HEK293 (cell line): Measurements from ENCODE around the gene NMB.

ENCODE experiments used
- CTCF ChIA-PET: fragments of 350-600 bp; formaldehyde crosslinking; extraction: SDS; loops from one replicate; lab custom pipeline; 2021; ENCODE audit warnings: antibody characterized with exemption; lab: Yijun Ruan, JAX
- POLR2A ChIA-PET: fragments of 300-600 bp; formaldehyde crosslinking; extraction: SDS; loops from one replicate; lab custom pipeline; 2020; ENCODE audit warnings: antibody characterized with exemption, inconsistent platforms; lab: Yijun Ruan, JAX
- H3K27ac ChIP-seq: fragments of 200-500 bp; sonication (Bioruptor generic); 2 replicates; pipeline ENCODE4 v1.5.1; 2014; ENCODE audit warnings: low read depth, low read length, control low read depth, inconsistent platforms; ENCODE audit errors: extremely low read depth
- H3K36me3 ChIP-seq, 2 experiments: fragments of 200-500 bp in 1 of 2; sonication (Bioruptor generic) in 1 of 2; 1 replicate in 1 of 2; 2 replicates in 1 of 2; pipeline ENCODE4 v1.5.1; 2014 to 2017; ENCODE audit warnings: inconsistent platforms in 2 of 2, low read length in 2 of 2; ENCODE audit not compliant: control insufficient read depth in 2 of 2, insufficient read depth in 1 of 2
- H3K4me1 ChIP-seq: fragments of 200-500 bp; sonication (Bioruptor generic); 2 replicates; pipeline ENCODE4 v1.5.1; 2014; ENCODE audit warnings: mild to moderate bottlenecking, low read length, inconsistent platforms; ENCODE audit not compliant: control insufficient read depth, insufficient read depth
- H3K4me3 ChIP-seq: 2 replicates; pipeline ENCODE4 v1.5.1; 2011; ENCODE audit warnings: low read depth, mild to moderate bottlenecking, control low read depth, low read length, moderate library complexity
- H3K9me3 ChIP-seq: fragments of 200-500 bp; sonication (Bioruptor generic); 2 replicates; pipeline ENCODE4 v1.5.1; 2014; ENCODE audit warnings: low read depth, low read length, inconsistent platforms; ENCODE audit not compliant: control insufficient read depth, insufficient read depth
- HOXD13 ChIP-seq: sonication (generic); formaldehyde crosslinking; IDR thresholded peaks from 2 replicates; pipeline ENCODE4 v1.8.0; 2022; ENCODE audit warnings: missing genetic modification reagents, borderline replicate concordance
- KLF16 ChIP-seq: fragments of 450-650 bp; formaldehyde crosslinking; IDR thresholded peaks from 2 replicates; pipeline ENCODE4 v1.5.1; 2017; ENCODE audit warnings: missing biosample characterization, missing genetic modification characterization
- MEIS1 ChIP-seq: sonication (generic); formaldehyde crosslinking; IDR thresholded peaks from 2 replicates; pipeline ENCODE4 v1.8.1; 2022; ENCODE audit warnings: missing genetic modification reagents, mild to moderate bottlenecking, borderline replicate concordance
- REPIN1 ChIP-seq: fragments of 450-650 bp; formaldehyde crosslinking; IDR thresholded peaks from 2 replicates; pipeline ENCODE4 v1.5.1; 2017; ENCODE audit warnings: missing biosample characterization, missing genetic modification characterization, low read depth
- TRIM28 ChIP-seq: IDR thresholded peaks from 2 replicates; pipeline ENCODE4 v1.6.1; 2011; ENCODE audit warnings: low read length, control low read depth, borderline replicate concordance
- ZEB2 ChIP-seq: fragments of 450-650 bp; formaldehyde crosslinking; IDR thresholded peaks from 2 replicates; pipeline ENCODE4 v1.5.1; 2016; ENCODE audit warnings: missing biosample characterization, missing genetic modification characterization
- ZFP41 ChIP-seq: fragments of 450-650 bp; formaldehyde crosslinking; IDR thresholded peaks from 2 replicates; pipeline ENCODE4 v1.5.1; 2016; ENCODE audit warnings: missing biosample characterization, missing genetic modification characterization, borderline replicate concordance
- ZFP69B ChIP-seq: fragments of 450-650 bp; formaldehyde crosslinking; IDR thresholded peaks from 2 replicates; pipeline ENCODE4 v1.5.1; 2016; ENCODE audit warnings: missing biosample characterization, missing genetic modification characterization
- ZNF10 ChIP-seq: fragments of 450-650 bp; formaldehyde crosslinking; IDR thresholded peaks from 2 replicates; pipeline ENCODE4 v1.5.1; 2017; ENCODE audit warnings: missing biosample characterization, missing genetic modification characterization
- ZNF140 ChIP-seq: fragments of 450-650 bp; formaldehyde crosslinking; IDR thresholded peaks from 2 replicates; pipeline ENCODE4 v1.5.1; 2016; ENCODE audit warnings: missing biosample characterization, missing genetic modification characterization
- ZNF155 ChIP-seq: fragments of 450-650 bp; formaldehyde crosslinking; IDR thresholded peaks from 2 replicates; pipeline ENCODE4 v1.5.1; 2016; ENCODE audit warnings: missing biosample characterization, missing genetic modification characterization
- ZNF239 ChIP-seq: fragments of 450-650 bp; formaldehyde crosslinking; IDR thresholded peaks from 2 replicates; pipeline ENCODE4 v1.5.1; 2016; ENCODE audit warnings: missing biosample characterization, missing genetic modification characterization
- ZNF24 ChIP-seq: fragments of 450-650 bp; formaldehyde crosslinking; IDR thresholded peaks from 2 replicates; pipeline ENCODE4 v1.5.1; 2016; ENCODE audit warnings: missing biosample characterization, missing genetic modification characterization
- ZNF266 ChIP-seq: fragments of 450-650 bp; formaldehyde crosslinking; IDR thresholded peaks from 2 replicates; pipeline ENCODE4 v1.5.1; 2016; ENCODE audit warnings: missing biosample characterization, missing genetic modification characterization, low read depth
- ZNF394 ChIP-seq: fragments of 450-650 bp; formaldehyde crosslinking; IDR thresholded peaks from 2 replicates; pipeline ENCODE4 v1.5.1; 2016; ENCODE audit warnings: missing biosample characterization, missing genetic modification characterization, mild to moderate bottlenecking, moderate library complexity, borderline replicate concordance
- ZNF501 ChIP-seq: fragments of 450-650 bp; formaldehyde crosslinking; IDR thresholded peaks from 2 replicates; pipeline ENCODE4 v1.5.1; 2016; ENCODE audit warnings: missing biosample characterization, missing genetic modification characterization
- ZNF558 ChIP-seq: fragments of 450-650 bp; formaldehyde crosslinking; IDR thresholded peaks from 2 replicates; pipeline ENCODE4 v1.5.1; 2016; ENCODE audit warnings: missing biosample characterization, missing genetic modification characterization
- ZNF791 ChIP-seq: fragments of 450-650 bp; formaldehyde crosslinking; IDR thresholded peaks from 2 replicates; pipeline ENCODE4 v1.5.1; 2016; ENCODE audit warnings: missing biosample characterization, missing genetic modification characterization
- ZNF843 ChIP-seq: fragments of 450-650 bp; formaldehyde crosslinking; IDR thresholded peaks from 2 replicates; pipeline ENCODE4 v1.5.1; 2016; ENCODE audit warnings: missing biosample characterization, missing genetic modification characterization
- TF ChIP-seq, protein P1 (sequence below): IDR thresholded peaks from 2 replicates; pipeline ENCODE4 v1.6.1; 2011; ENCODE audit warnings: mild to moderate bottlenecking, low read depth, low read length, borderline replicate concordance
- TF ChIP-seq, protein P2 (sequence below): fragments of 450-650 bp; formaldehyde crosslinking; IDR thresholded peaks from 2 replicates; pipeline ENCODE4 v1.5.1; 2016; ENCODE audit warnings: missing biosample characterization, missing genetic modification characterization
- TF ChIP-seq, protein P3 (sequence below): fragments of 450-650 bp; formaldehyde crosslinking; IDR thresholded peaks from 2 replicates; pipeline ENCODE4 v1.5.1; 2016; ENCODE audit warnings: missing biosample characterization, missing genetic modification characterization

The NMB gene

DNA sequence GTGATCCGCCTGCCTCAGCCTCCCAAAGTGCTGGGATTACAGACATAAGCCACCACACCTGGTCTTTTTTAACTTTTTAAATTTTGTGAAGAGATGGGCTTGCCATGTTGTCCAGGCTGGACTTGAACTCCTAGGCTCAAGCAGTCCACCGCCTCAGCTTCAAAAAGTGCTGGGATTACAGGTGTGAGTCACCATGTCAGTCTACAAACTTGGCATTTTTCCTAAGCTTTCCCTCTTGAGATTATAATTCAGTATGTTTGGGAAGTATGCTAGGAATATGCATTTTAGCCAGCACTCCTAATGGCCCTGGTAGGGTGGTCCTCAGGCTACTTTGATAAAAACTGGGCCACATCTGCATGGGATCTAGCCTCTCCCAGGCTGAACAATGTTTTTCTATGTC, 8.3 kb downstream of the NMB start:
- CTCF ChIA-PET = interaction anchor here (0.5 to 1.5 kb wide), 3 partner anchors 9 to 36 kb away, joined by 3 to 5 read pairs (median 3); no protein-coding TSS in a partner anchor
- H3K4me3 ChIP-seq = no peak overlapping the region
- POLR2A ChIA-PET = interaction anchor here (1.0 to 2.5 kb wide), 3 partner anchors 12 to 118 kb away, joined by 3 to 8 read pairs (median 4); no protein-coding TSS in a partner anchor
- H3K4me1 ChIP-seq = no peaks in the 10 kb centered on the region
- H3K27ac ChIP-seq = no peak overlapping the region
- no peaks in the 10 kb centered on the region for H3K9me3 ChIP-seq
- H3K36me3 ChIP-seq = peaks cover 69 to 81% of the 10 kb centered on the region in 2 experiments
- no peak for TF ChIP-seq ZNF239 (tag by site-specific recombination)
- TF ChIP-seq ZFP41 (tag by site-specific recombination) = no peak
- TF ChIP-seq ZEB2 (tag by site-specific recombination) = no peak

DNA sequence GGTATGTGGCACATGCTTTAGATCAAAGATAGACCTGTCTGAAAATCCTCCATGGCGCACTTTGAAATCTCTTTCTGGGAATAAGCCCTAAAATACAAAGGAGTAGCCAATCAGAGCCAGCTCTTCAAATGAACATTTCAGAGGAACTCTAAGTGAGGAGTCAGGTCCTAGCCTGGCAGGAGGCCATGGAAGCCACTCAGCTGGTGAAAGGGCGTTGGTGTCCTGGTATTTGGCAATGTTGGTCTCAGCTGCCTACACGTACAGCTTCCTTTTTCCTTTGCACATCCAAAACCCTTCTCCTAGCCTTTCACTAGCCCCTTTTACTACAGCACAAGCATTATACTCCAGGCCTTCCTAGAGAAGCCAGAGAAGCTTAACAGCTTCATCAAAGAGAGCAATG, 9.5 kb downstream of the NMB start:
- no peak for TF ChIP-seq ZNF10 (tag by site-specific recombination)
- TF ChIP-seq, protein P1, sequence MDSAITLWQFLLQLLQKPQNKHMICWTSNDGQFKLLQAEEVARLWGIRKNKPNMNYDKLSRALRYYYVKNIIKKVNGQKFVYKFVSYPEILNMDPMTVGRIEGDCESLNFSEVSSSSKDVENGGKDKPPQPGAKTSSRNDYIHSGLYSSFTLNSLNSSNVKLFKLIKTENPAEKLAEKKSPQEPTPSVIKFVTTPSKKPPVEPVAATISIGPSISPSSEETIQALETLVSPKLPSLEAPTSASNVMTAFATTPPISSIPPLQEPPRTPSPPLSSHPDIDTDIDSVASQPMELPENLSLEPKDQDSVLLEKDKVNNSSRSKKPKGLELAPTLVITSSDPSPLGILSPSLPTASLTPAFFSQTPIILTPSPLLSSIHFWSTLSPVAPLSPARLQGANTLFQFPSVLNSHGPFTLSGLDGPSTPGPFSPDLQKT = no peak
- H3K9me3 ChIP-seq = no peaks in the 10 kb centered on the region
- CTCF ChIA-PET = interaction anchor here (0.5 to 1.5 kb wide), 4 partner anchors 10 to 88 kb away, joined by 4 to 8 read pairs (median 5); no protein-coding TSS in a partner anchor
- no peak overlapping the region; the same call in 1 of the 2 replicates for H3K27ac ChIP-seq
- H3K4me1 ChIP-seq = no peaks in the 10 kb centered on the region
- peaks cover 79 to 91% of the 10 kb centered on the region in 2 experiments for H3K36me3 ChIP-seq
- POLR2A ChIA-PET = interaction anchor here (1.0 to 2.5 kb wide), 2 partner anchors 11 to 119 kb away, joined by 3 to 8 read pairs; no protein-coding TSS in a partner anchor
- H3K4me3 ChIP-seq = no peak overlapping the region

GRCh38 chr15:84647726-84648125, 10.3 kb downstream of the NMB start:
- Histone ChIP-seq H3K4me1 (no peaks in the 10 kb centered on the region), H3K36me3 (peaks cover 86 to 97% of the 10 kb centered on the region in 2 experiments), H3K4me3 (no peak overlapping the region), H3K27ac (no peak overlapping the region), H3K9me3 (no peaks in the 10 kb centered on the region)
- TF ChIP-seq ZNF394 (tag by site-specific recombination) (no peak), ZNF843 (no peak), HOXD13 (no peak), TRIM28 (no peak), ZNF140 (tag by site-specific recombination) (no peak), ZNF24 (tag by site-specific recombination) (no peak), MEIS1 (CRISPR knock-in tag) (no peak), KLF16 (no peak), ZNF501 (tag by site-specific recombination) (no peak), ZNF155 (tag by site-specific recombination) (no peak), REPIN1 (tag by site-specific recombination) (no peak), ZNF558 (tag by site-specific recombination) (no peak), ZNF791 (tag by site-specific recombination) (no peak), ZFP69B (tag by site-specific recombination) (no peak), ZNF266 (no peak)
- TF ChIP-seq, protein P1 = no peak
- TF ChIP-seq, protein P2, sequence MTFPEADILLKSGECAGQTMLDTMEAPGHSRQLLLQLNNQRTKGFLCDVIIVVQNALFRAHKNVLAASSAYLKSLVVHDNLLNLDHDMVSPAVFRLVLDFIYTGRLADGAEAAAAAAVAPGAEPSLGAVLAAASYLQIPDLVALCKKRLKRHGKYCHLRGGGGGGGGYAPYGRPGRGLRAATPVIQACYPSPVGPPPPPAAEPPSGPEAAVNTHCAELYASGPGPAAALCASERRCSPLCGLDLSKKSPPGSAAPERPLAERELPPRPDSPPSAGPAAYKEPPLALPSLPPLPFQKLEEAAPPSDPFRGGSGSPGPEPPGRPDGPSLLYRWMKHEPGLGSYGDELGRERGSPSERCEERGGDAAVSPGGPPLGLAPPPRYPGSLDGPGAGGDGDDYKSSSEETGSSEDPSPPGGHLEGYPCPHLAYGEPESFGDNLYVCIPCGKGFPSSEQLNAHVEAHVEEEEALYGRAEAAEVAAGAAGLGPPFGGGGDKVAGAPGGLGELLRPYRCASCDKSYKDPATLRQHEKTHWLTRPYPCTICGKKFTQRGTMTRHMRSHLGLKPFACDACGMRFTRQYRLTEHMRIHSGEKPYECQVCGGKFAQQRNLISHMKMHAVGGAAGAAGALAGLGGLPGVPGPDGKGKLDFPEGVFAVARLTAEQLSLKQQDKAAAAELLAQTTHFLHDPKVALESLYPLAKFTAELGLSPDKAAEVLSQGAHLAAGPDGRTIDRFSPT (tag by site-specific recombination) = no peak
- TF ChIP-seq, protein P3, sequence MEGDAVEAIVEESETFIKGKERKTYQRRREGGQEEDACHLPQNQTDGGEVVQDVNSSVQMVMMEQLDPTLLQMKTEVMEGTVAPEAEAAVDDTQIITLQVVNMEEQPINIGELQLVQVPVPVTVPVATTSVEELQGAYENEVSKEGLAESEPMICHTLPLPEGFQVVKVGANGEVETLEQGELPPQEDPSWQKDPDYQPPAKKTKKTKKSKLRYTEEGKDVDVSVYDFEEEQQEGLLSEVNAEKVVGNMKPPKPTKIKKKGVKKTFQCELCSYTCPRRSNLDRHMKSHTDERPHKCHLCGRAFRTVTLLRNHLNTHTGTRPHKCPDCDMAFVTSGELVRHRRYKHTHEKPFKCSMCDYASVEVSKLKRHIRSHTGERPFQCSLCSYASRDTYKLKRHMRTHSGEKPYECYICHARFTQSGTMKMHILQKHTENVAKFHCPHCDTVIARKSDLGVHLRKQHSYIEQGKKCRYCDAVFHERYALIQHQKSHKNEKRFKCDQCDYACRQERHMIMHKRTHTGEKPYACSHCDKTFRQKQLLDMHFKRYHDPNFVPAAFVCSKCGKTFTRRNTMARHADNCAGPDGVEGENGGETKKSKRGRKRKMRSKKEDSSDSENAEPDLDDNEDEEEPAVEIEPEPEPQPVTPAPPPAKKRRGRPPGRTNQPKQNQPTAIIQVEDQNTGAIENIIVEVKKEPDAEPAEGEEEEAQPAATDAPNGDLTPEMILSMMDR (tag by site-specific recombination) = no peak
- CTCF ChIA-PET = interaction anchor here (1.1 kb wide), 1 partner anchor 48 kb away, joined by 4 read pairs; no protein-coding TSS in a partner anchor
- POLR2A ChIA-PET = interaction anchor here (2.5 kb wide), 1 partner anchor 10 kb away, joined by 8 read pairs; no protein-coding TSS in a partner anchor
